GM12878 (cell line): Measurements from ENCODE around the gene SHC3. TPM values are rescaled to one million over a fixed set of nuclear protein-coding genes. Genes with fewer than 3 reads are reported as not detected.

Experiments
- ATAC-seq: fragments of 200-7000 bp; cut with Tn5 transposase; 3 replicates; pipeline ENCODE4 v1.9.1; 2020; ENCODE audit warnings: mild to moderate bottlenecking, moderate library complexity
- BruUV-seq: library from RNA; stranded (reverse); fragments of 400-500 nt; replicated peaks from 2 replicates; lab custom pipeline; 2021; lab: Mats Ljungman, UMichigan
- CTCF ChIA-PET: fragments of 300-600 bp; sonication (Branson Sonifier 250); formaldehyde crosslinking; extraction: SDS; loops from one replicate; lab custom pipeline; 2021; ENCODE audit warnings: inconsistent platforms; lab: Yijun Ruan, JAX
- POLR2A ChIA-PET: fragments of 350-600 bp; formaldehyde crosslinking; extraction: SDS; loops from one replicate; lab custom pipeline; 2021; ENCODE audit warnings: inconsistent platforms; lab: Charles Lee
- RAD21 ChIA-PET: fragments of 300-600 bp; sonication (Branson Sonifier 250); formaldehyde crosslinking; loops from one replicate; lab custom pipeline; 2023; ENCODE audit warnings: antibody characterized with exemption; ENCODE audit not compliant: unreplicated experiment; lab: Charles Lee
- SMC1A ChIA-PET: fragments of 300-600 bp; sonication (Branson Sonifier 250); formaldehyde crosslinking; loops from one replicate; lab custom pipeline; 2023; ENCODE audit not compliant: unreplicated experiment, uncharacterized antibody; lab: Charles Lee
- DNase-seq: peaks from one replicate; pipeline ENCODE4 v3.0.0-alpha.2; 2011; ENCODE audit warnings: low read depth, low spot score
- FAIRE-seq: peaks from 3 replicates; lab custom pipeline; 2011; peaks lifted over from hg19 to GRCh38; lab: Jason Lieb, UNC
- H2AFZ ChIP-seq: 2 replicates; pipeline ENCODE4 v1.6.0; 2011; ENCODE audit warnings: low read depth, low read length, control low read depth; ENCODE audit not compliant: control insufficient read depth
- H3K27ac ChIP-seq: 2 replicates; pipeline ENCODE4 v1.5.1; 2011; ENCODE audit warnings: control low read depth; ENCODE audit not compliant: control insufficient read depth, insufficient read depth
- H3K27me3 ChIP-seq, 2 experiments: replicated peaks in 1 of 2; 2 replicates each; pipeline versions ENCODE4 v1.6.0 to v1.6.1; 2011; ENCODE audit warnings: low read length in 1 of 2; ENCODE audit not compliant: control insufficient read depth in 2 of 2, insufficient read depth in 2 of 2
- H3K36me3 ChIP-seq, 2 experiments: 2 replicates each; pipeline ENCODE4 v1.5.1; 2011; ENCODE audit warnings: low read length in 1 of 2; ENCODE audit not compliant: control insufficient read depth in 2 of 2, insufficient read depth in 2 of 2
- H3K4me1 ChIP-seq: 2 replicates; pipeline ENCODE4 v1.6.1; 2011; ENCODE audit warnings: mild to moderate bottlenecking, low read length, moderate library complexity, mixed read lengths; ENCODE audit not compliant: control insufficient read depth, insufficient read depth
- H3K4me2 ChIP-seq: 2 replicates; pipeline ENCODE4 v1.6.0; 2011; ENCODE audit warnings: control low read depth; ENCODE audit not compliant: control insufficient read depth, insufficient read depth
- H3K4me3 ChIP-seq: fragments of 200-600 bp; sonication (generic); 2 replicates; pipeline ENCODE4 v1.5.1; 2016
- H3K79me2 ChIP-seq: 2 replicates; pipeline ENCODE4 v1.6.0; 2011; ENCODE audit warnings: low read length; ENCODE audit not compliant: control insufficient read depth, insufficient read depth
- H3K9ac ChIP-seq: 2 replicates; pipeline ENCODE4 v1.8.0; 2011; ENCODE audit warnings: low read length, control low read depth, mixed read lengths; ENCODE audit not compliant: control insufficient read depth, insufficient read depth
- H3K9me3 ChIP-seq: replicated peaks from 3 replicates; pipeline ENCODE4 v1.5.1; 2011; ENCODE audit warnings: mild to moderate bottlenecking, low read length; ENCODE audit not compliant: control insufficient read depth, insufficient read depth
- H4K20me1 ChIP-seq: 2 replicates; pipeline ENCODE4 v1.6.0; 2011; ENCODE audit not compliant: control insufficient read depth, insufficient read depth
- YBX1 ChIP-seq: fragments of 450-650 bp; IDR thresholded peaks from 2 replicates; pipeline ENCODE4 v1.6.1; 2016; ENCODE audit warnings: antibody characterized with exemption
- ZNF274 ChIP-seq: IDR thresholded peaks from one replicate; pipeline ENCODE4 v1.8.0; 2011; ENCODE audit not compliant: insufficient read length, insufficient read depth
- WGBS: methylation state at CpG from one replicate; pipeline ENCODE4 v1.1.6; 2016; ENCODE audit warnings: low lambda C conversion rate; ENCODE audit not compliant: insufficient replicate concordance, insufficient coverage; ENCODE audit errors: missing lambda C conversion rate; 5-methylcytosine and 5-hydroxymethylcytosine counted together
- in situ Hi-C: fragments of 300-500 bp; cut with MboI; formaldehyde crosslinking; loops from 9 replicates; pipeline ENCODE4 v1.14.3; 2018; ENCODE audit warnings: mixed read lengths
- intact Hi-C: fragments of 100-400 bp; cut with micrococcal nuclease; formaldehyde crosslinking; loops from one replicate; pipeline ENCODE4 v1.14.2; 2022; ENCODE audit not compliant: unreplicated experiment
- polyA plus RNA-seq, 11 experiments: library from polyadenylated mRNA; depleted of rRNA in 4 of 11; unstranded in 6 of 11; stranded (reverse) in 5 of 11; fragments of >200 nt; fragmentation: Nextera tagmentation in 4 of 11; fragmentation: Illumina TruSeq in 1 of 11; extraction: Ambion mirVana in 4 of 11; extraction: Trizol in 1 of 11; gene quantifications; 1 replicate in 1 of 11; 2 replicates in 10 of 11; pipeline versions ENCODE4 v1.2.1 to v1.2.3, GENCODE V29; 2011 to 2016; ENCODE audit warnings: inconsistent platforms in 2 of 11, missing spikeins in 2 of 11, low read depth in 1 of 11
- total RNA-seq, 4 experiments: library from RNA; depleted of rRNA in 3 of 4; stranded (reverse); fragments of >200 nt in 3 of 4; fragmentation: Illumina TruSeq in 1 of 4; extraction: Trizol in 1 of 4; gene quantifications; 2 replicates each; pipeline versions ENCODE4 v1.2.1 to v1.2.3, GENCODE V29; 2013 to 2021
- TF ChIP-seq, protein P1 (sequence below): IDR thresholded peaks from 2 replicates; pipeline ENCODE4 v1.6.1; 2012; ENCODE audit warnings: improper control_type of control experiment, low read depth, low read length; ENCODE audit not compliant: insufficient replicate concordance
- TF ChIP-seq, protein P2 (sequence below): IDR thresholded peaks from 2 replicates; pipeline ENCODE4 v1.6.1; 2011; ENCODE audit warnings: borderline replicate concordance, low read depth, mild to moderate bottlenecking, moderate library complexity, mixed read lengths, low read length; ENCODE audit not compliant: insufficient read depth; ENCODE audit errors: extremely low read length

Gene SHC3
- total and polyA plus RNA-seq, 10 of the 15 experiments (the other 5 are each of a cell fraction or from before 2014, with no cell fraction given) = 0.01 to 0.06 TPM; not detected in 8

DNA sequence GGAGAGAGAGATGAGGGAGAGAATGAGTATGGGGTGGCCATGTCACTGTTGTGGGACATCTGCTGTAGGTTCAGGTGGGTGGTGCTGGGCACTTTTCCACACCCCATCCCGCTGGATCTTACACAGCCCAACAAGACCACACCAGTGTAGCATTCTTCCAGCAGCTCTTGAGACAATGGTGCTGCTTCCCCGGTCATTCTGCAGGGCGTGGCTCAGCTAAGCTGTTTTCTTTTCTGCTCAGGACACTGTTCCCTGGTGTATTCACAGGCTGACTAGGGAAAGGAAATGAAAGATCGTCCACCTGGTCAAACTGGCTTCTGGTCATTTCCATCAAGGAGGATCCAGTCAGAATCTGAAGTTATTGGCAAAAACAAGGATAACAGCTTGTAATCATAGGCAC, 111.8 kb downstream of the SHC3 start:
- no peak for DNase-seq
- no peak overlapping the region for H3K4me3 ChIP-seq
- H3K9ac ChIP-seq = no peak overlapping the region
- no peaks in the 10 kb centered on the region for H3K9me3 ChIP-seq
- no peaks in the 10 kb centered on the region for H3K36me3 ChIP-seq
- ChIA-PET SMC1A (no interaction called here), POLR2A (no interaction called here), CTCF (no interaction called here), RAD21 (no interaction called here)
- no peaks in the 10 kb centered on the region for H3K79me2 ChIP-seq
- no peak for ATAC-seq
- no peaks in the 10 kb centered on the region for H3K4me1 ChIP-seq
- no peaks in the 10 kb centered on the region for H4K20me1 ChIP-seq
- no peak overlapping the region for H2AFZ ChIP-seq
- in situ Hi-C loops = no loop called here
- FAIRE-seq = no peak
- no peak overlapping the region for H3K27ac ChIP-seq
- WGBS = 6% methylated on average over 4 of the region's 4 CpGs
- TF ChIP-seq, protein P1, sequence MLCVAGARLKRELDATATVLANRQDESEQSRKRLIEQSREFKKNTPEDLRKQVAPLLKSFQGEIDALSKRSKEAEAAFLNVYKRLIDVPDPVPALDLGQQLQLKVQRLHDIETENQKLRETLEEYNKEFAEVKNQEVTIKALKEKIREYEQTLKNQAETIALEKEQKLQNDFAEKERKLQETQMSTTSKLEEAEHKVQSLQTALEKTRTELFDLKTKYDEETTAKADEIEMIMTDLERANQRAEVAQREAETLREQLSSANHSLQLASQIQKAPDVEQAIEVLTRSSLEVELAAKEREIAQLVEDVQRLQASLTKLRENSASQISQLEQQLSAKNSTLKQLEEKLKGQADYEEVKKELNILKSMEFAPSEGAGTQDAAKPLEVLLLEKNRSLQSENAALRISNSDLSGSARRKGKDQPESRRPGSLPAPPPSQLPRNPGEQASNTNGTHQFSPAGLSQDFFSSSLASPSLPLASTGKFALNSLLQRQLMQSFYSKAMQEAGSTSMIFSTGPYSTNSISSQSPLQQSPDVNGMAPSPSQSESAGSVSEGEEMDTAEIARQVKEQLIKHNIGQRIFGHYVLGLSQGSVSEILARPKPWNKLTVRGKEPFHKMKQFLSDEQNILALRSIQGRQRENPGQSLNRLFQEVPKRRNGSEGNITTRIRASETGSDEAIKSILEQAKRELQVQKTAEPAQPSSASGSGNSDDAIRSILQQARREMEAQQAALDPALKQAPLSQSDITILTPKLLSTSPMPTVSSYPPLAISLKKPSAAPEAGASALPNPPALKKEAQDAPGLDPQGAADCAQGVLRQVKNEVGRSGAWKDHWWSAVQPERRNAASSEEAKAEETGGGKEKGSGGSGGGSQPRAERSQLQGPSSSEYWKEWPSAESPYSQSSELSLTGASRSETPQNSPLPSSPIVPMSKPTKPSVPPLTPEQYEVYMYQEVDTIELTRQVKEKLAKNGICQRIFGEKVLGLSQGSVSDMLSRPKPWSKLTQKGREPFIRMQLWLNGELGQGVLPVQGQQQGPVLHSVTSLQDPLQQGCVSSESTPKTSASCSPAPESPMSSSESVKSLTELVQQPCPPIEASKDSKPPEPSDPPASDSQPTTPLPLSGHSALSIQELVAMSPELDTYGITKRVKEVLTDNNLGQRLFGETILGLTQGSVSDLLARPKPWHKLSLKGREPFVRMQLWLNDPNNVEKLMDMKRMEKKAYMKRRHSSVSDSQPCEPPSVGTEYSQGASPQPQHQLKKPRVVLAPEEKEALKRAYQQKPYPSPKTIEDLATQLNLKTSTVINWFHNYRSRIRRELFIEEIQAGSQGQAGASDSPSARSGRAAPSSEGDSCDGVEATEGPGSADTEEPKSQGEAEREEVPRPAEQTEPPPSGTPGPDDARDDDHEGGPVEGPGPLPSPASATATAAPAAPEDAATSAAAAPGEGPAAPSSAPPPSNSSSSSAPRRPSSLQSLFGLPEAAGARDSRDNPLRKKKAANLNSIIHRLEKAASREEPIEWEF = no peak
- TF ChIP-seq, protein P2, sequence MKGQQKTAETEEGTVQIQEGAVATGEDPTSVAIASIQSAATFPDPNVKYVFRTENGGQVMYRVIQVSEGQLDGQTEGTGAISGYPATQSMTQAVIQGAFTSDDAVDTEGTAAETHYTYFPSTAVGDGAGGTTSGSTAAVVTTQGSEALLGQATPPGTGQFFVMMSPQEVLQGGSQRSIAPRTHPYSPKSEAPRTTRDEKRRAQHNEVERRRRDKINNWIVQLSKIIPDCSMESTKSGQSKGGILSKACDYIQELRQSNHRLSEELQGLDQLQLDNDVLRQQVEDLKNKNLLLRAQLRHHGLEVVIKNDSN = no peak
- TF ChIP-seq YBX1 (no peak), ZNF274 (no peak)
- no peaks in the 10 kb centered on the region; a peak in 1 of 4 replicates for H3K27me3 ChIP-seq
- no peak overlapping the region for H3K4me2 ChIP-seq
- intact Hi-C loops = no loop called here
- no TSS peak for BruUV-seq
